NCI-H1105 (cell line): ENCODE results near the gene CHRNA7.
"Not testable (repeated sequence)": the region's sequence is repeated elsewhere in the genome, so short reads cannot be mapped to it uniquely, and the experiment has no call there.

ENCODE experiments used
- DNase-seq: peaks from one replicate; lab custom pipeline; 2025; lab: John Stamatoyannopoulos, UW

CHRNA7 gene

GRCh38 chr15:32193780-32194179 lies 163.5 kb downstream of the CHRNA7 start:
- not testable (repeated sequence) for DNase-seq

DNA sequence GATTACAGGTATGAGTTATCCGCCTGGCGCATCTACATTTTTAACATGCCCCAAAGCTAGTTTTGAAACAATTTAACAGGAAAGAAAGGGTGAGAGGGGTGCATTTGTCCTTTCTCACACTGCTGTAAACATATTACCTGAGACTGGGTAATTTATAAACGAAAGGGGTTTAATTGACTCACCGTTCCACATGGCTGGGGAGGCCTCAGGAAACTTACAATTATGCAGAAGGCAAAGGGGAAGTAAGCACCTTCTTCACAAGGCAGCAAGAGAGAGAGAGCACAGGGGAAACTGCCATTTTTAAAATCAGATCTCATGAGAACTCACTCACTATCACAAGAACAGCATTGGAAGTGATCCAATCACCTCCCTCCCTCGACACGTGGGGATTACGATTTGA lies 165.9 kb downstream of the CHRNA7 start:
- not testable (repeated sequence) for DNase-seq

DNA sequence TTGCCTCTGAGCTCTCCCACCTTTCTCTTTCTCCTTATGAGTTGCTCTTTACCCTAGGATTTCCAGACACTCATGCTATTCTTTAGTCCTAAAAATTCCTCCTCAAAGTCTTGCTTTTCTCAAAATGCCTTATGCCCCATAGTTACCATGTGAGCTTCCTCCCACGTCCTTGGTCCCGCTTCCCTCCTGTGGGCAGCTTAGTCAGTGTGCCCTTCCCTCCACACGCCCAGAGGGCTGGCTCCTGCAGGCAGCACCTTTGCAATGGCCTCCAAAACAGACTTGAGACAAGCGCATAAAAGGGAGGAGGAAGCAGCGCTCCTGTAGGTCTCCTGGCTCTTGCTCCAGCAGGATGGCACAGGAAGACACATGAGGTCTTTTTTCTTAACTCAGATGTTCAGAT lies 168.6 kb downstream of the CHRNA7 start:
- not testable (repeated sequence) for DNase-seq

DNA sequence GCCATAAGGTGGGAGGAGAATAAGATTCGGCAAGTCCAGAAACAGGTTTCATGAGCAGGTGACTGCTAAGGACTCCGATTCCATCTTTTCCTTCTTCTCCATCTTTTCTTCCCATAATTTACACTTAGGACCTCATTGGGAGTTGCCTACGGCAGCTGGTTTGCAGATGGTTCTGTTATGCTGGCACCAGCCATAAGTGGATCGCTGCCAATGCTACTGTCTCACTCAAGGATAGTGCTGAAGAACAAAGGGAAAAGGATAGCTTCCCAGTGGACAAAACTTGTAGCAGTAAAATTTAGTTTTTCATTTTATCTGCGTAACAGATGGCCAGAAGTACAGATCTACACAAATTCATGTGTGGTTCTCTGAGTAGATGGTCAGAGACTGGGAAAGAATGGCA lies 178.8 kb downstream of the CHRNA7 start:
- not testable (repeated sequence) for DNase-seq

- DNase-seq, result no peak
Measured at GRCh38 chr15:32218666-32219065, 188.4 kb downstream of the CHRNA7 start.
